HFF-Myc (cell line): ENCODE results near the gene LRRC4C.
A peak's percentile ranks its signal among the peaks of the same experiment; 100 is the strongest.

Source experiments
- DNase-seq: peaks from one replicate; pipeline ENCODE4 v3.0.0-alpha.2; 2011; ENCODE audit warnings: low read depth; ENCODE audit errors: extremely low read depth
- H3K4me3 ChIP-seq: replicated peaks from 2 replicates; pipeline ENCODE4 v1.5.1; 2011; ENCODE audit warnings: low read depth, mild to moderate bottlenecking, control low read depth, low read length
- CTCF ChIP-seq: IDR thresholded peaks from 2 replicates; pipeline ENCODE4 v1.5.1; 2012; ENCODE audit warnings: mild to moderate bottlenecking, low read depth, low read length, control low read depth; ENCODE audit errors: missing control alignments

LRRC4C gene

GRCh38 chr11:40388097-40388818 is 1071.2 kb downstream of the LRRC4C start:
- no peak for TF ChIP-seq CTCF
- DNase-seq = peak; percentile 40
- no peak overlapping the region for H3K4me3 ChIP-seq

DNA sequence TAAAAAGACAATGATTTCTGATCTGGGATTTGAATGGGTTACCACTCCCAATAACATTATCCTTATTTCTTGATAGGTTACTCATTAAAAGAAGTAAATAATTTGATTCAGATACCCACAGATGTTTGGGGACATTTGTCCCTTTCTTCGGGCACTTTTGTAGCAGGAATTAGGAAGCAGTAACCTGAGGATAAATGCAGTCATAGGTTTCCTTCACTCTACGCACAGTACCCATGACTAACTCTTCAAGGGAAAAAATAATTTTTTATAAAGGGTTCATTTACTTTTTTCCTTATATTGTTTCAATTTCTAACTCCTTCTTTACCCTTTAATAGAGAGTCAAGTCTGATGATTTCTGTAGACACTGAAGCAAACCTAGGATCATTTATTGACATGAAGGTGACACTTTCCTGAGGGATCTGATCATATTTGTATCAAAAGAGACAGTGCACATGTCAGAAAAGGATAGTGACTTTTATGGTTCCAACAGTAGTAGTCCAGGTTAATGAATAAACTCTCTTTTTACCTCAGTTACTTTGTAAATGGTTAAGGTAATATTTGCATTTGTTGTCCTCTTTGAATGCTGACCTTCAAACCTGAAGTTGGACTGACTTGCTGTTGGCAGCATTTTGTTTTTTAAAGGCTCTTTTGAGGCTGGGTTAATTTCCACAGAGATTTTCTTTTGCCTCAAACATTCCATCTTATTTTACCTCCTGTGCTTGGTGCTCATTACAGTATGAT is 1072.0 kb downstream of the LRRC4C start:
- no peak for DNase-seq
- no peak overlapping the region for H3K4me3 ChIP-seq
- TF ChIP-seq CTCF = no peak

GRCh38 chr11:40384991-40385390 is 1074.5 kb downstream of the LRRC4C start:
- DNase-seq = peak; percentile 83
- no peak overlapping the region for H3K4me3 ChIP-seq
- no peak for TF ChIP-seq CTCF

DNA sequence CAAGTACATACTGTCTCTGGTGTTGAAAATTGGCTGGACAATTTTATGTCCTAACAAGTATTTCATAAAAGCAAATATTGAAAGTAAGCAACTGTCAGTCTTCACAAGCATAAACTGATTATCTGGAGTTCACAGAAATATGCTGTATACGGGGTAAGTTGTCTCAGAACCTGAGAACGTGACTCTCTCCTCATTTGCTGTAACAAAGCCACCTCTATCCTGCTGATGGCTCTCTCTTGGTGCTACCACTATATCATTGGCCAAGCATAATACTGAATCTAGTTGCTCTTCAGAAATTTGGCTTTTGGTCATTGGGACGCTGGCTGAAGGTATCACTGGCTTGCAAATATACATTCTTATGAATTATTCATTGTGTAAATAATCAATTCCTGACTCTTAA is 1078.0 kb downstream of the LRRC4C start:
- TF ChIP-seq CTCF = no peak
- no peak for DNase-seq
- no peak overlapping the region for H3K4me3 ChIP-seq

DNA sequence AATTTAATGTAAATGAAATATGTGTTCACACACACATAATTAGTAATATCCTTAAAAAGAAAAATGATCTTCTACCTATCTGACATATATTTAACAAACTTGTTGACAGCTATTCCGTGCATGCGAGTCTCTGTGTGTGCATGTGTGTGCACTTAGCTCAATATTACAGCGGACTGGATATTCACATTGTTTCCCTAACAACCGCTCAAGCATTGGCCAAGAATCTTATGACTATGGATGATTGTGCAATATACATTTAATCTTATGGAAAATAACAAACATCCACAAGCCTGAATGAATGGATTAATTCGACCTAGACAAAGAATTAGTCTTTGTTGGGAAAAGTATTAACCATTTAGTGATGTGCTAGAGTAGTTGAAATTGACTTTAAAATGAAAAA is 1078.6 kb downstream of the LRRC4C start:
- no peak for DNase-seq
- H3K4me3 ChIP-seq = no peak overlapping the region
- TF ChIP-seq CTCF = no peak

DNA sequence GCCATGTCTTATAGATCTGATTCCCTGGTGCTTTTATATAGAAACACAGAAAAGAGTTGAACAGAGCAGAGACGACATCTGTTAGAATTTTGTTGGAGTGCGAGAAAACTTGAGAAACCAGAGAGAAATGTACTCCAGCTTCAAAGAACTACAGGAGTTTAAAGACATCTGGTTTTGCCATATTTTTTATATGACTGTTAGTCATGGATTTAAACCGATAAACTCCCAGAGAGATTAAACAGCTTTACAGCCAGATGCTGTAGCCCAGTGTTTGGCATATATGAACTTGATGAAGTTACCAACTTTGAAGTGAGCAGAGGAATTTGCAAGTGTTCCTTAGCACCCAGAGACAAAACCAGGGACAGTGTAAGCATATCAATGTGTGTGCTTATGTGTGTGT is 1083.1 kb downstream of the LRRC4C start:
- no peak for TF ChIP-seq CTCF
- H3K4me3 ChIP-seq = no peak overlapping the region
- DNase-seq = peak; percentile 39
